CD4-positive, alpha-beta T cell treated with Interferon alpha-2 for 1 hour (primary cell): ENCODE data around the gene ARHGEF12.

Experiments
- DNase-seq, 2 donors: peaks; one replicate each; pipeline ENCODE4 v3.0.0-alpha.2; 2020 to 2022

ARHGEF12 gene

GRCh38 chr11:120335908-120336640, at the start of gene ARHGEF12:
TSS of gene ARHGEF12 (plus strand) at chr11:120336413. CDS start at chr11:120337244, 831 bp downstream.
- peak; percentile 79 to 83 for DNase-seq

GRCh38 chr11:120288021-120288420, 48.2 kb upstream of the ARHGEF12 start:
- DNase-seq: no peak

GRCh38 chr11:120289426-120289825, 46.8 kb upstream of the ARHGEF12 start:
- DNase-seq: no peak

GRCh38 chr11:120290956-120291355, 45.3 kb upstream of the ARHGEF12 start:
- DNase-seq: no peak

GRCh38 chr11:120293038-120293800, 43.0 kb upstream of the ARHGEF12 start:
- no peak for DNase-seq

GRCh38 chr11:120294096-120294495, 42.1 kb upstream of the ARHGEF12 start:
- DNase-seq: no peak

- no peak for DNase-seq
These were observed 41.1 kb upstream of the ARHGEF12 start for GRCh38 chr11:120295099-120295498.

- DNase-seq: no peak
These were observed 39.7 kb upstream of the ARHGEF12 start for GRCh38 chr11:120296554-120296953.

- DNase-seq: no peak
These were observed 37.8 kb upstream of the ARHGEF12 start for GRCh38 chr11:120298461-120298860.

- DNase-seq: no peak
These were observed 34.0 kb upstream of the ARHGEF12 start for GRCh38 chr11:120302001-120302805.

- DNase-seq: peak; percentile 45 to 59
These were observed 33.1 kb upstream of the ARHGEF12 start for GRCh38 chr11:120303004-120303637.

- DNase-seq: no peak
These were observed 31.7 kb upstream of the ARHGEF12 start for GRCh38 chr11:120304526-120304925.

- no peak for DNase-seq
These were observed 30.9 kb upstream of the ARHGEF12 start for GRCh38 chr11:120305286-120305685.

- no peak for DNase-seq
These were observed 29.5 kb upstream of the ARHGEF12 start for GRCh38 chr11:120306519-120307242.

GRCh38 chr11:120307476-120307875, 28.7 kb upstream of the ARHGEF12 start:
- DNase-seq: no peak

GRCh38 chr11:120308081-120308480, 28.1 kb upstream of the ARHGEF12 start:
- DNase-seq: no peak

GRCh38 chr11:120310870-120311269, 25.3 kb upstream of the ARHGEF12 start:
- no peak for DNase-seq

GRCh38 chr11:120314861-120315260, 21.4 kb upstream of the ARHGEF12 start:
- DNase-seq: no peak

- no peak for DNase-seq
These were observed 19.1 kb upstream of the ARHGEF12 start for GRCh38 chr11:120316880-120317688.

- no peak for DNase-seq
These were observed 18.3 kb upstream of the ARHGEF12 start for GRCh38 chr11:120317689-120318480.
